Stimulated activated CD4-positive, alpha-beta T cell treated with anti-CD3 and anti-CD28 coated beads, Interleukin-2, amount 100 ng/mL, for 48 hours (primary cell): ENCODE results near the gene CYBC1.
A peak's percentile ranks its signal among the peaks of the same experiment; 100 is the strongest.

Experiments used
- DNase-seq, 2 donors: peaks; one replicate each; pipeline ENCODE4 v3.0.0-alpha.2; 2020

Gene CYBC1

GRCh38 chr17:82450357-82451106 lies at the start of gene CYBC1:
Gene CYBC1 (minus strand): TSS chr17:82450752. CDS start chr17:82449254, 1,498 bp downstream.
- peak; percentile 95 to 99 for DNase-seq

GRCh38 chr17:82497483-82498405 lies 47.2 kb upstream of the CYBC1 start:
- peak in 1 of 2 donors; percentile 17 for DNase-seq

DNA sequence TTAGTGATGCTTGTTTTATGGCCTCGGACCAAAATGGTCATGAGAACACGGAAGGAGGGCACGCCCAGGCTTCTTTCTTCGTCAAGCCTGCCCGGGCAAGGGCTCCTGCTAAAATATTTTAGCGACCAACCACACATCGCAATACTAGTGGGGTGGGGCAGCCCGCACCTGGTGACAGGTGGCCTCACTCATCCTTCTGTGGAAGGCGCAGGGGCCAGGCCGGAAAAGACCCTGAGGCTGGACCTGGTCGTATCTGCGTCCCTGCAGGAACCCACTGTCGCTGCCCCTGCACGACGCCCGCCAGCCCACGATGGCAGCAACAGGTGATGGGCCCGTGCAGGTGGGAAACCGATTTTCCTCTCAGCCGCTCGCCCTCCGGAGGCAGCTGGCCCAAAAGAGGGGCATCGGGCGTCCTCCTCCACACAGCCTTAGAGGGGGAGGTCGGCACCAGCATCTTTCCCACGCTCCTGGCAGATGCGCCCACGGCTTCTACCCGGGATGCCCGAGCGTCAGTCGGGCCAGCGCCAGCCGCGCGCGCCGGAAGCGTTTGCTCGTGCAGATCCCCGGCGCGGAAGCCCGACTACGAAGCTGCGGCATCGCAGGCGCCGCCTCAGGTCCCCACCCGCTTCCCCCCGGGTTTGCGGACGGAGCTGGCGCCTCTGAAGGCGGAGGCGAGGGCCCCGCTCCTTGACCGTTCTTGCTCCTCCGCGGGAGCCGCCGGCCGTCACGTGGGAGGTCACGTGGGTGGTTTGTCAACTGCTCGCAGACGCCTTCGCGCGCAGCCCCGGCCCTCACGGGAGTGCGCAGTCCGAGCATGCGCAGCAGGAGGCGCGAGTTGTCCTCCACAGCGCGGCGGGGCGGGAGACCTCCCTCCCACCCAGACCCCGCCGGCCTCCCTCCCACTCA lies 46.2 kb upstream of the CYBC1 start:
- peak; percentile 87 to 89 for DNase-seq

- DNase-seq = no peak
Observed at GRCh38 chr17:82495844-82496528, 45.4 kb upstream of the CYBC1 start.

DNA sequence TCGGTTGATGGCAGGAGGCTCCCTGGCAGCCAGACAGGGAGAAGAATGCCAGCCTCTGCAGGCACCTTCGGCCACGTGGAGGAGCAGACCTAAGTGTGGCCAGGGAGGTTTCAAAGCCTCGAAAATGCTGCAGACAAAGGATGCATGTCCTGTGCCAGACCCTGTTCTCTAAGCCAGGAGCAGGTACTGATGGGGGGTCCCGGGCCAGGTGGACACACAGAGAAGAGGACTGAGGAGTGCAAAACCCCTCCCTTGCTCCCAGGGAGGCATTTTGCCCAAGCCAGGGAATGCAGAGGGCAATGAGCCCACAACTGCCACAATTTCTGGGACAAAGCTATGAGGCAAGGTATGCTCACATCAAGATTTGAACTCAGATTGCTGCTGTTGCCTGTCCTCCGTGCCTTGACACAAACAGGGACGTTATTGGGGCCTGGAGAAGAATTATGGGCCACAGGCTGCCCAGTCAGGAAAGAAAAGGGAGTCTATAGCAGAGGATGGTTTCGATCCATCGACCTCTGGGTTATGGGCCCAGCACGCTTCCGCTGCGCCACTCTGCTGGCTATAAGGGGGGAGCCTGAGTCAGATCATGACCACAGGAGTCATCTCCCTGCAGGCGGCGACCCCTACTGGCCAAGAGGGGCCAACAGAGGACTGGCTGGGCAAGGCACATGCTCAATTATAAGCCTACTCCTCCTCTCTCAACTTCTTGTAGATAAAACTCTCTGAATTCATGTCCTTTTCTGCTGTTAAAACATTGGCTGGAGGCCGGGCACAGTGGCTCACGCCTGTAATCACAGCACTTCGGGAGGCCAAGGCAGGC lies 43.9 kb upstream of the CYBC1 start:
- DNase-seq = peak; percentile 86 to 93

GRCh38 chr17:82493226-82493781 lies 42.8 kb upstream of the CYBC1 start:
- DNase-seq = no peak

GRCh38 chr17:82492643-82493225 lies 42.2 kb upstream of the CYBC1 start:
- DNase-seq = no peak

DNA sequence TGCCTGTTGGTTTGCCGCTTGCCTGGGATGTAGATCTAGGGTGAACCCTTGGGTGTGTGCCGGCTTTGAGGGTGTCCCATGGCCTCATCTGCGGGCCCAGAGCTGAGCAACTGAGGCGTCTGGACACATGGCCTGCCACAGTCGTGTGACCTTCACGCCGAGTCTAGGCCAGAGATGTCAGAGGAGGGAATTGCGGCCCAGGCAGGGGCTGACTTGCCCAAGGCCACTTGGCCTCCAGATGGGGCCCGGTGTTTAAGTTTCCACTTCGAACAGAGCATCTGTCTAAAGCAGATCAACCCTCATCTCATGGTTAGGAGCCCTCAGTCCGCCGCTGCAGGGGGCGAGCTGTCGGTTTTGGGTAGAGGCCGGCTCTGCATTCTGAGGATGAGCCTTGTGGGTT lies 41.0 kb upstream of the CYBC1 start:
- DNase-seq = no peak

DNA sequence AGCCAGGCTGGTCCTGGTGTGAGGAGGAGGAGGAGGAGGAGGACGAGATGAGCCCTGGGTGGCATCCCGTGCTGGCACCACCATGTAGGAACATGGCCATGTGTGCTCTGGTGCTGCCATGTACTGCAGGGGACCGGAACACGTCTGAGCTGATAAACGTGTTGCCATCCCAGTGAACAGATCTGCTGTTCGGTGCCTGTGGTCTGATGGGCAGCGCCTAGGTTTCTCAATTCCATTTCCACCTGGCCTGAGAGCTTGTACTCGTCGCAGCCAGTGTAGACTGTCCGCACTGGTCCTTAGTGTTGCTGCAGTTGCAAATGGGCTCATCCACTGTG lies 40.6 kb upstream of the CYBC1 start:
- DNase-seq = no peak

DNA sequence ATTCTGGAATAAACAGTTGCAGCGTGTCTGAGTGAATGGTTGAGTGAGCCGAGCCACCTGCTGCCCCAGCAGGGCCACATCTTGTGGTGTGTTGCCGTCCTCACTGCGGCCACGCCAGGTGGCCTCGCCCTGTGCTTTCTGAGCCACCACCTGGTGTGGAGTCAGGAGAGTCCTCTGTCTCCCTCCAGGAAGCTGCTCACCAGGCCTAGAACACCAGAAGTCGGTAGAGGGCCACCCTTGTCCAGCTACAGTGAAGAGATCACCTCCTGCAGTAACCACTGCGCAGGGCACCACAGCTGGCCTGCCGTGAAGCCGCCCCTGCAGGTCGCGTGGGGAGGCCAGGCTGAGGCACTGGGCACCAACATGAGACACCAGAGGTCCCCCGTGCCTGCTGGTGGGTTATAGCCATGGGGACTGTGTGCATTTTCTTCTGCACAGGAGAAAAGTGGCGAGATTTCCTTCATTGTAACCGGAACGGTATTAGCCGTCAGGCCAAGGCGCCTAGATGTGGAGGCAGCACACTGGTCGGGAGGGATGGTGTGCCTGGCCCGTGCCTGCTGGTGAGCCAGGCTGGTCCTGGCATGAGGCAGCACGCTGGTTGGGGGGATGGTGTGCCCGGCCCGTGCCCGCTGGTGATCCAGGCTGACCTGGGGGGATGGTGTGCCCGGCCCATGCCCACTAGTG lies 40.1 kb upstream of the CYBC1 start:
- no peak for DNase-seq

GRCh38 chr17:82489851-82490511 lies 39.4 kb upstream of the CYBC1 start:
- no peak for DNase-seq

DNA sequence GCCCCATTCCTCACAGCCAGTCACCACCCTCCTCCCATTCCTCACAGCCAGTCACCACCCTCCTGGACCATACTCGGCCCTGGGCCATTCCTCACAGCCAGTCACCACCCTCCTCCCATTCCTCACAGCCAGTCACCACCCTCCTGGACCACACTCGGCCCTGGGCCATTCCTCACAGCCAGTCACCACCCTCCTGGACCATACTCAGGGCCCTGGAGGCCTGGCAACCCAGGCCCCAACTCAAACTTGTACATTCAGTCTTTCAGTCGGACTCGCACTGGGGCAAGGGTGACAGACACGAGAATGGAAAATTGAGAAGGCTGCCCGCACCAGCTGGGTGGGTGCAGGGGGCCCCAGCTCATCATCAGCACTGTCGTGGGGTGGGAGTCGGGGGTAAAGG lies 38.6 kb upstream of the CYBC1 start:
- DNase-seq = no peak

GRCh38 chr17:82487910-82488309 lies 37.4 kb upstream of the CYBC1 start:
- no peak for DNase-seq

DNA sequence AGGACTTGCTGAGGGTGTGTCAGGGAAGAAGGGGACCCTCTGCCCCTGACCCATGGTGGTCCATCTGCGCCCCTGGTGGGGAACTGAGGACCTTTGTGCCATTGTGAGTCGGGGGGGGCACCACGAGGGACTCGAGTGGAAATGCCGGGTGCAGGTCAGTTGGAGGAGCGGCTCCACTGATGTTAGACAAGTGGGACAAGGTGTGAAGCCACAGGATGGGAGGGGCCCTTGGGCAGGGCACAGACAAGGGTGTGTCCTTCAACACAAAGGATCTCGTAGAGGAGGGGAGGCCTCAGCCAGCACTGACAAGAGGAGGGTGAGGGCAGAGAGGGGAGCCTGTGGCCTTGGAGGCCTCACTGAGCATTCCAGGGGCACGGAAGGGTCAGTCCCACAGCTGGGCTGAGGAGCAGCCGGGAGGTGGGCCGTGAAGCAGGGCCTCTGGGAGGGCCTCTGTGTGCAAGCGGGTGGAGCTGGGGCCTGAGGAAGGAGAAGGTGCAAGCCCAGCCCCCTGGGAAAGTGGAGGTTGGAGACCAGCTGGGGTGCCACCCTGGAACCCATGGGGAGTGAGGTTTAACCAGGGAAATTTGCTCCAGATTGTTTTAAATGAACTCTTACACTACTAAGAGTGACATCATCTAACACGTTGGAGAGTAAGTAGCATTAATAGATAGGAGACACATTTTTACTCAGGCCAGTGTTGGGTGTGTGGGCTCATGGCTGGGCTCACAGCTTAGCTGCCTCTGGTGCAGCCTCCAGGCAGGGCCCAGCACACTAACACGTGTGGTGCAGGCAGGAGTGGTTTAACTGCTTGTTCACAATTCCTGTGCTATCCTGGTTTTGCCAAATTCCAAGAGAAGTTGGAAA lies 35.9 kb upstream of the CYBC1 start:
- DNase-seq = no peak

GRCh38 chr17:82483836-82484235 lies 33.3 kb upstream of the CYBC1 start:
- no peak for DNase-seq

- no peak for DNase-seq
Observed at GRCh38 chr17:82483204-82483660, 32.7 kb upstream of the CYBC1 start.

DNA sequence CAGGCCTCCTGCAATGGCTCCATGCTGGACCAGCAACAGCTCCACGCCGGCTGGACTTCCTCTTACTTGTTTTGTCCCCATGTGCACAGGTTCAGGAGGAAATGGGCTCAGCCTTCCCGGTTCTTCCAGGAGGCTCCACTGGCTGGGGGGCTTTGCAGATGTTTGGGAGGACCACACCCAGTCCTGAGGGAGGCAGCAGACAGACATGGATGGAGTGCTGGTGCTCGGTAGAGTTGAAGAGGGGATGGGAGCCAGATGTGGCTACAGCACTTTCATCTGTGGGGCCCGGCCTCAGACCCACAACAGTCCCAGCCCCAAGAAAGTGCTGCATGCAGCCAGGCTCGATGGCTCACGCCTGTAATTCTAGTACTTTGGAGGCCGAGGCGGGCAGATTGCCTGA lies 29.8 kb upstream of the CYBC1 start:
- DNase-seq = no peak

DNA sequence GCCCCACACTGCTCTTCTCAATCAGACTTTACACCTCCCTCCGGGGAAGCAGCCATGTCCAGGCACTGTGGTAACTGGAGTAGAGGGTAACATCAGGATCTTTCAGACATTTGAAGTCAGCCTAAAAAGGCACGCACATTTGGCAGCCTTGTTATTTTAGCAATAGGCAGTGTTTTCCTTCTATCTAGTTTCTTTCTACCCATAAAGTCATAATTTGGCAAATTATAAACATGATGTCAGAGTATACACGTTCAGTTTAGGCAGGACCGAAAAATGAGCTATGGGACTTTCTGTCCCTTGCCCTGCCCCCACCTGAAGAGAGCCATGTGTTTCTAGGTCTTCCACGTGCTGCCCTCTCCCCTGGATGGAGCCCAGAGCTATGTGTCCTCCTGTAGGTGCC lies 29.1 kb upstream of the CYBC1 start:
- no peak for DNase-seq
